Measurements from ENCODE around the gene CCNF. TPM values are rescaled to one million over a fixed set of nuclear protein-coding genes. Genes with fewer than 3 reads are reported as not detected.

Gene CCNF
- total RNA-seq, 1 experiment from 2014 or later, result 52.4 TPM

GRCh38 chr16:2450975-2451381 is 21.7 kb downstream of the CCNF start:
- intact Hi-C loops (cut with micrococcal nuclease; ENCODE audit: unreplicated experiment), result no loop called here
- Mint-ChIP-seq H3K36me3 (ENCODE audit: insufficient read depth, unreplicated experiment) (peaks cover 88% of the 10 kb centered on the region), H3K27me3 (ENCODE audit: insufficient read depth, unreplicated experiment) (no peaks in the 10 kb centered on the region), H3K9me3 (ENCODE audit: unreplicated experiment) (no peaks in the 10 kb centered on the region), H3K4me1 (ENCODE audit: low read depth, unreplicated experiment) (no peaks in the 10 kb centered on the region), H3K27ac (ENCODE audit: unreplicated experiment) (no peak overlapping the region), H3K4me3 (ENCODE audit: unreplicated experiment) (no peak overlapping the region)
- DNase-seq, result no peak
- BruUV-seq (replicated peaks), result no TSS peak
- ChIA-PET POLR2A (interaction anchor here (1.1 kb wide), 1 partner anchor 9 kb away, joined by 3 read pairs; no protein-coding TSS in a partner anchor), CTCF (interaction anchor here (1.0 kb wide), 1 partner anchor 50 kb away, joined by 3 read pairs; no protein-coding TSS in a partner anchor)
- Histone ChIP-seq H3K4me3 (ENCODE audit: low read depth, low read length) (no peak overlapping the region), H3K36me3 (ENCODE audit: control insufficient read depth, insufficient read depth, low read length) (peaks cover 2% of the 10 kb centered on the region), H3K27me3 (replicated peaks; ENCODE audit: control insufficient read depth, insufficient read depth, low read length) (no peaks in the 10 kb centered on the region), H3K4me1 (no peaks in the 10 kb centered on the region), H3K9me3 (no peaks in the 10 kb centered on the region)
- TF ChIP-seq, protein P1, sequence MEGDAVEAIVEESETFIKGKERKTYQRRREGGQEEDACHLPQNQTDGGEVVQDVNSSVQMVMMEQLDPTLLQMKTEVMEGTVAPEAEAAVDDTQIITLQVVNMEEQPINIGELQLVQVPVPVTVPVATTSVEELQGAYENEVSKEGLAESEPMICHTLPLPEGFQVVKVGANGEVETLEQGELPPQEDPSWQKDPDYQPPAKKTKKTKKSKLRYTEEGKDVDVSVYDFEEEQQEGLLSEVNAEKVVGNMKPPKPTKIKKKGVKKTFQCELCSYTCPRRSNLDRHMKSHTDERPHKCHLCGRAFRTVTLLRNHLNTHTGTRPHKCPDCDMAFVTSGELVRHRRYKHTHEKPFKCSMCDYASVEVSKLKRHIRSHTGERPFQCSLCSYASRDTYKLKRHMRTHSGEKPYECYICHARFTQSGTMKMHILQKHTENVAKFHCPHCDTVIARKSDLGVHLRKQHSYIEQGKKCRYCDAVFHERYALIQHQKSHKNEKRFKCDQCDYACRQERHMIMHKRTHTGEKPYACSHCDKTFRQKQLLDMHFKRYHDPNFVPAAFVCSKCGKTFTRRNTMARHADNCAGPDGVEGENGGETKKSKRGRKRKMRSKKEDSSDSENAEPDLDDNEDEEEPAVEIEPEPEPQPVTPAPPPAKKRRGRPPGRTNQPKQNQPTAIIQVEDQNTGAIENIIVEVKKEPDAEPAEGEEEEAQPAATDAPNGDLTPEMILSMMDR (IDR thresholded peaks at IDR 0.05; ENCODE audit: insufficient read depth in 1 of 2, low read depth in 1 of 2, low read length in 1 of 2, severe bottlenecking in 1 of 2, unreplicated experiment in 1 of 2), result no peak

DNA sequence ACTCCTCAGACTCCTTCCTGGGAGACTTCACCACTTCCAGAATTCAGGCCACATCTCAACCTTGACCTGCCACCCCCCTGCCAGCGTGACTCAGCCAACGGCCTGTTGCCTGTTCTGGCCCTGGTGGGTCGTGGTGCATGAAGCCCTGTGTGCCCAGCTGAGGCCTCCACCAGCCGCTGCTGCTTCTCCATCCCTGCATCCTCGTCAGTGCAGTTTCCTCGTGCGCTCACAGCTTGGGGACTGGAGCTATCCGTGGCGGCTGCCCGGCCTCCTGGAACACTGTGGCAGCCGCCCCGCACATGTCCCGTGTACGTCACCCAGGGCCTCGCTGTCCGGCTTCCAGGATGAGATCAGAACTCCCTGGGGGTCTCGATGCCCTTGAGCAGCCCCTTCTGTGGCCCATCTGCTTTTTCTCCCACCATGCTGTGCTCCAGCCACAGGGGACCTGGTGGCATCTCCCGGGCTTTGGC is 22.6 kb downstream of the CCNF start:
- Mint-ChIP-seq H3K4me1 (ENCODE audit: low read depth, unreplicated experiment) (no peaks in the 10 kb centered on the region), H3K9me3 (ENCODE audit: unreplicated experiment) (no peaks in the 10 kb centered on the region), H3K27ac (ENCODE audit: unreplicated experiment) (no peak overlapping the region), H3K27me3 (ENCODE audit: insufficient read depth, unreplicated experiment) (no peaks in the 10 kb centered on the region), H3K36me3 (ENCODE audit: insufficient read depth, unreplicated experiment) (peaks cover 88% of the 10 kb centered on the region), H3K4me3 (ENCODE audit: unreplicated experiment) (no peak overlapping the region)
- ChIA-PET CTCF (interaction anchor here (0.5 to 1.0 kb wide), 2 partner anchors 18 to 50 kb away, joined by 3 read pairs; no protein-coding TSS in a partner anchor), POLR2A (no interaction called here)
- no peaks in the 10 kb centered on the region for H3K9me3 ChIP-seq
- H3K27me3 ChIP-seq (replicated peaks; ENCODE audit: control insufficient read depth, insufficient read depth, low read length), result no peaks in the 10 kb centered on the region
- no peaks in the 10 kb centered on the region for H3K4me1 ChIP-seq
- H3K4me3 ChIP-seq (ENCODE audit: low read depth, low read length), result no peak overlapping the region
- intact Hi-C loops (cut with micrococcal nuclease; ENCODE audit: unreplicated experiment), result no loop called here
- peaks cover 2% of the 10 kb centered on the region for H3K36me3 ChIP-seq (ENCODE audit: control insufficient read depth, insufficient read depth, low read length)
- DNase-seq, result no peak
- no TSS peak for BruUV-seq (replicated peaks)
- TF ChIP-seq, protein P1 (IDR thresholded peaks at IDR 0.05; ENCODE audit: insufficient read depth in 1 of 2, low read depth in 1 of 2, low read length in 1 of 2, severe bottlenecking in 1 of 2, unreplicated experiment in 1 of 2), result no peak

- H3K4me3 Mint-ChIP-seq (ENCODE audit: unreplicated experiment), result no peak overlapping the region
- Histone ChIP-seq H3K27me3 (replicated peaks; ENCODE audit: control insufficient read depth, insufficient read depth, low read length) (no peaks in the 10 kb centered on the region), H3K36me3 (ENCODE audit: control insufficient read depth, insufficient read depth, low read length) (peaks cover 2% of the 10 kb centered on the region), H3K9me3 (no peaks in the 10 kb centered on the region), H3K4me3 (ENCODE audit: low read depth, low read length) (no peak overlapping the region), H3K4me1 (no peaks in the 10 kb centered on the region)
- CTCF ChIA-PET, result no interaction called here
- POLR2A ChIA-PET, result no interaction called here
- no TSS peak for BruUV-seq (replicated peaks)
- H3K4me1 Mint-ChIP-seq (ENCODE audit: low read depth, unreplicated experiment), result no peaks in the 10 kb centered on the region
- no peaks in the 10 kb centered on the region for H3K27me3 Mint-ChIP-seq (ENCODE audit: insufficient read depth, unreplicated experiment)
- intact Hi-C loops (cut with micrococcal nuclease; ENCODE audit: unreplicated experiment), result no loop called here
- TF ChIP-seq, protein P1 (IDR thresholded peaks at IDR 0.05; ENCODE audit: insufficient read depth in 1 of 2, low read depth in 1 of 2, low read length in 1 of 2, severe bottlenecking in 1 of 2, unreplicated experiment in 1 of 2), result no peak
- no peak overlapping the region for H3K27ac Mint-ChIP-seq (ENCODE audit: unreplicated experiment)
- DNase-seq, result no peak
- H3K36me3 Mint-ChIP-seq (ENCODE audit: insufficient read depth, unreplicated experiment), result peaks cover 89% of the 10 kb centered on the region
- H3K9me3 Mint-ChIP-seq (ENCODE audit: unreplicated experiment), result no peaks in the 10 kb centered on the region
These were observed 23.4 kb downstream of the CCNF start for GRCh38 chr16:2452650-2453049.
